ENCODE measurements around the gene TATDN2.

Gene TATDN2

DNA sequence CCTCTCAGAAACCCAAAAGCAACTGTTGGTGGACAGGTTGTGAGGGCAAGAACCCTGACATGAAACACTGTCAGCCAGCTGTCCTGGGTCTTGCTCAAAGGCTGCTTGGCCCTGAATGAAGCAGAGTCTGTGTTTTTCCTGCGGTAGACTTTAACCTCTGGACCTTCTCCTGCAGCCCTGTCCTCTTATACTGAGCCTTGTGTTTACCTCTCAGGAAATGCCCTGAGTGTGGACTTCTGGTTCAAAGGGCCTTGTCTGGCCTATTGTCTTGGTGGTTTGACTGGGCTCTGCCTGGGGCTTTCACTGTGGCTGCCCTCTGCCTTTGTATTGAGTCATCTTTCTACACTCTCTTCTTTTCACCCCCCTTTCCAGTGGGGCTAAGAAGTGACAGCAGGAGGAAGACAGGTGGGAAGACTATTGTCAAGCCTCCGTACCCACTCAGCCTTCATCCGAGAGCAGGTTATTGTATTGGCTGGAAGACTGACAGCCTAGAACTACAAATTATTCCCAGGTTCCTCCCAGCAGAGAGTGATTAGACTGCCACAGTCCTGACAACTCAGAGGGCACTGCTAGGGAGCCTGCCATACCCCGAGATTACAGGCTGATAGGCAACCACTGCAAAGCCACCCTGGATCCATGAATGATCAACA, 69.2 kb downstream of the TATDN2 start:
- ChIA-PET CTCF (no interaction called here), POLR2A (interaction anchor here (0.6 kb wide), 1 partner anchor 154 kb away, joined by 3 read pairs; no protein-coding TSS in a partner anchor)
- no peak for DNase-seq (ENCODE audit: extremely low spot score)

DNA sequence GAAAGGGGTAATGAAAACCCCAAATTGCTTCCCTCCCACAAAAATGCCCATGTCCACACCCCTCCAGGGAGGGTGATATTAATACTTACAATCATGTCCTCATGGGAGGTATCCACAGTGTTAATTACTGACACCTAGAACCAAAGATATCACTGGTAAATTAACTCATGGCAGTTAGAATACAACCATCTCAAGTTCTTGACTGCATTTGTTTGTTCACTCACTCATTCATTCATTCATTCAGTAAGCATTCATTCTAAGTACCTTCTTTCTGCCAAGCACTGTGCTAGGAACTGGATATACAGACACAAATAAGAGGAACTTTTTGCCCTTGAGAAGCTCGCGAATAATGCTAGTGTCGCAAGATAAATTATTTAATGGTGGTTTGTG, 69.7 kb downstream of the TATDN2 start:
- ChIA-PET POLR2A (no interaction called here), CTCF (no interaction called here)
- no peak for DNase-seq (ENCODE audit: extremely low spot score)
- TF ChIP-seq ARNT (IDR thresholded peaks at IDR 0.05) (no peak), CTBP1 (IDR thresholded peaks at IDR 0.05; ENCODE audit: borderline replicate concordance) (no peak), FOXK2 (IDR thresholded peaks at IDR 0.05) (no peak), ZNF384 (IDR thresholded peaks at IDR 0.05) (no peak), LEF1 (IDR thresholded peaks at IDR 0.05; ENCODE audit: borderline replicate concordance) (no peak), L3MBTL2 (conservative IDR thresholded peaks at IDR 0.05) (no peak), TARDBP (IDR thresholded peaks at IDR 0.05) (no peak), NFRKB (IDR thresholded peaks at IDR 0.05) (no peak), HDGF (IDR thresholded peaks at IDR 0.05; ENCODE audit: borderline replicate concordance) (no peak), BHLHE40 (IDR thresholded peaks at IDR 0.05; ENCODE audit: borderline replicate concordance) (no peak), SUZ12 (IDR thresholded peaks at IDR 0.05) (no peak), FOXA1 (IDR thresholded peaks at IDR 0.05) (no peak), FOXM1 (IDR thresholded peaks at IDR 0.05; ENCODE audit: borderline replicate concordance) (no peak), ELF4 (IDR thresholded peaks at IDR 0.05) (no peak), SP1 (IDR thresholded peaks at IDR 0.05) (no peak)
- TF ChIP-seq, protein P1, sequence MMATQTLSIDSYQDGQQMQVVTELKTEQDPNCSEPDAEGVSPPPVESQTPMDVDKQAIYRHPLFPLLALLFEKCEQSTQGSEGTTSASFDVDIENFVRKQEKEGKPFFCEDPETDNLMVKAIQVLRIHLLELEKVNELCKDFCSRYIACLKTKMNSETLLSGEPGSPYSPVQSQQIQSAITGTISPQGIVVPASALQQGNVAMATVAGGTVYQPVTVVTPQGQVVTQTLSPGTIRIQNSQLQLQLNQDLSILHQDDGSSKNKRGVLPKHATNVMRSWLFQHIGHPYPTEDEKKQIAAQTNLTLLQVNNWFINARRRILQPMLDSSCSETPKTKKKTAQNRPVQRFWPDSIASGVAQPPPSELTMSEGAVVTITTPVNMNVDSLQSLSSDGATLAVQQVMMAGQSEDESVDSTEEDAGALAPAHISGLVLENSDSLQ (IDR thresholded peaks at IDR 0.05): no peak

More for the DNA sequence above, 69.2 kb downstream of the TATDN2 start:
- no peak for TF ChIP-seq NFRKB (IDR thresholded peaks at IDR 0.05)
- no peak for TF ChIP-seq ZNF384 (IDR thresholded peaks at IDR 0.05)
- no peak for TF ChIP-seq FOXA1 (IDR thresholded peaks at IDR 0.05)
- TF ChIP-seq SP1 (IDR thresholded peaks at IDR 0.05): no peak
- TF ChIP-seq LEF1 (IDR thresholded peaks at IDR 0.05; ENCODE audit: borderline replicate concordance): no peak

DNA sequence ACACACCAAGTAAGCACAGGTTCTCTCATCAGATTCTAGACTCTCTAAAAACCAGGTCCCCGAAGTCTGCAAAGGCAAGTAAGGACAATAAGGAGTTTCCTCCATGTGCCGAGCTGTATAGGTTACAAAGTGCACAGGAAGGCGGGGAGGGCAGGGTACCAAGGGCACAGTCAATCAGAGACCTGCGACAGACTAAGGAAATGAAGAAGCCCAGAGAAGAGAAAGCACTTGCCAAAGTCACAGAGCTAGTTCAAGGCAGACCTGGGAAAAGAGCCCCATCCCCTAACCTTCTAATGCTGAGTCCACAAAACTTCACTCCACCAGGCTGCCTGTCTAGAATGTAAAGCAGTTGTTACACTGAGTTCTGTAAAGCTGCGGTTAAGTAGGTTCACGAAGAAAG, 71.0 kb downstream of the TATDN2 start:
- CTCF ChIA-PET: interaction anchor here (0.6 kb wide), 1 partner anchor 194 kb away, joined by 3 read pairs; no protein-coding TSS in a partner anchor
- DNase-seq (ENCODE audit: extremely low spot score): no peak
- TF ChIP-seq, protein P1 (IDR thresholded peaks at IDR 0.05): no peak
- TF ChIP-seq LEF1 (IDR thresholded peaks at IDR 0.05; ENCODE audit: borderline replicate concordance): no peak
- TF ChIP-seq SUZ12 (IDR thresholded peaks at IDR 0.05): no peak
- TF ChIP-seq ELF4 (IDR thresholded peaks at IDR 0.05): no peak
- no peak for TF ChIP-seq SP1 (IDR thresholded peaks at IDR 0.05)
- no peak for TF ChIP-seq FOXA1 (IDR thresholded peaks at IDR 0.05)
- no peak for TF ChIP-seq ARNT (IDR thresholded peaks at IDR 0.05)
- TF ChIP-seq CTBP1 (IDR thresholded peaks at IDR 0.05; ENCODE audit: borderline replicate concordance): no peak
- no peak for TF ChIP-seq BHLHE40 (IDR thresholded peaks at IDR 0.05; ENCODE audit: borderline replicate concordance)
- no peak for TF ChIP-seq TARDBP (IDR thresholded peaks at IDR 0.05)
- no peak for TF ChIP-seq FOXM1 (IDR thresholded peaks at IDR 0.05; ENCODE audit: borderline replicate concordance)
- TF ChIP-seq NFRKB (IDR thresholded peaks at IDR 0.05): no peak
- no peak for TF ChIP-seq HDGF (IDR thresholded peaks at IDR 0.05; ENCODE audit: borderline replicate concordance)
- TF ChIP-seq L3MBTL2 (conservative IDR thresholded peaks at IDR 0.05): no peak
- no peak for TF ChIP-seq ZNF384 (IDR thresholded peaks at IDR 0.05)
- no peak for TF ChIP-seq FOXK2 (IDR thresholded peaks at IDR 0.05)
- POLR2A ChIA-PET: no interaction called here

DNA sequence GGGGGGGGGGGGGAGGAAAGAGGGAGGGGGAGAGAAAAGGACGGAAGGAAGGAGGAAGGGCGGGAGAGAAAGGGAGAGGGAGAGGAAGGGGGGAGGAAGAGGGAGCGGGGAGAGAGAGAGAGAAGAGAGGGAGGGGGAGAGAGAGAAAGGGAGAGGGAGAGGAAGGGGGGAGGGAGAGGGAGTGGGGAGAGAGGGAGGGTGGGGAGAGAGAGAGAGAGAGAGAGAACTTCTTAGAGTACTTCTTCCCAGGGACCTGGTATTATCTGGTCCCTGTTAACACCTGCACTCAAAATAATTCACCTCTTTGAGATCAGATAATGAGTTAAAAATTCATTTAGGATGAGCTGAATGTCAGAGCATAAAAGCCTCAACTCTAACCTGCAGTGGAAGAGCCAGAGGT, 71.5 kb downstream of the TATDN2 start:
- POLR2A ChIA-PET: interaction anchor here (1.1 kb wide), 1 partner anchor 16 kb away, joined by 4 read pairs; no protein-coding TSS in a partner anchor
- TF ChIP-seq SUZ12 (IDR thresholded peaks at IDR 0.05): no peak
- TF ChIP-seq NFRKB (IDR thresholded peaks at IDR 0.05): no peak
- no peak for TF ChIP-seq ELF4 (IDR thresholded peaks at IDR 0.05)
- no peak for TF ChIP-seq BHLHE40 (IDR thresholded peaks at IDR 0.05; ENCODE audit: borderline replicate concordance)
- TF ChIP-seq FOXA1 (IDR thresholded peaks at IDR 0.05): no peak
- TF ChIP-seq, protein P1 (IDR thresholded peaks at IDR 0.05): no peak
- TF ChIP-seq L3MBTL2 (conservative IDR thresholded peaks at IDR 0.05): no peak
- no peak for TF ChIP-seq SP1 (IDR thresholded peaks at IDR 0.05)
- no peak for TF ChIP-seq LEF1 (IDR thresholded peaks at IDR 0.05; ENCODE audit: borderline replicate concordance)
- no peak for TF ChIP-seq FOXM1 (IDR thresholded peaks at IDR 0.05; ENCODE audit: borderline replicate concordance)
- no peak for TF ChIP-seq ARNT (IDR thresholded peaks at IDR 0.05)
- TF ChIP-seq ZNF384 (IDR thresholded peaks at IDR 0.05): no peak
- TF ChIP-seq CTBP1 (IDR thresholded peaks at IDR 0.05; ENCODE audit: borderline replicate concordance): no peak
- TF ChIP-seq FOXK2 (IDR thresholded peaks at IDR 0.05): no peak
- CTCF ChIA-PET: no interaction called here

DNA sequence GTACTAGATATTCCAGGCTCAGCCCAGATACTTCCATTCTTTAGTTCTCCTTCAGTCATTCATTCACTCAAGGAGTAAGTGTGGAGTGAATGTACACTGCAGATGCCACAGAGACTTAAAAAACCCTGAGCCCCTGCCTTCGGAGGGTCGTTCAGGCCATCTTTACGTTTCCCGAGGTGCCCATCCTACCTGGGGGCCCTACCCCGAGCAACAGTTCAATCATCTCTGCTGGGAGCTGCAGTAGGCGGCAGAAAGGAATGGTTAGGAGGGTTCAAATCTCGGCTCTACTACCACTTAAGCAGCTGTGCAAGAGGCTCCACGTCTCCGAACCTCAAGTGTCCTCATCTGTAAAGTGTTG, 72.0 kb downstream of the TATDN2 start:
- ChIA-PET CTCF (no interaction called here), POLR2A (interaction anchor here (0.8 to 1.4 kb wide), 7 partner anchors 11 to 476 kb away, joined by 3 to 5 read pairs (median 3); partner anchors contain the start of genes GHRL and TATDN2)
- no peak for DNase-seq (ENCODE audit: extremely low spot score)
- no peak for TF ChIP-seq ZNF384 (IDR thresholded peaks at IDR 0.05)
- TF ChIP-seq, protein P1 (IDR thresholded peaks at IDR 0.05): no peak
- TF ChIP-seq SUZ12 (IDR thresholded peaks at IDR 0.05): no peak
- no peak for TF ChIP-seq FOXK2 (IDR thresholded peaks at IDR 0.05)
- TF ChIP-seq FOXA1 (IDR thresholded peaks at IDR 0.05): no peak
- TF ChIP-seq BHLHE40 (IDR thresholded peaks at IDR 0.05; ENCODE audit: borderline replicate concordance): no peak
- no peak for TF ChIP-seq L3MBTL2 (conservative IDR thresholded peaks at IDR 0.05)
- no peak for TF ChIP-seq CTBP1 (IDR thresholded peaks at IDR 0.05; ENCODE audit: borderline replicate concordance)

More for the DNA sequence above, 71.5 kb downstream of the TATDN2 start:
- DNase-seq (ENCODE audit: extremely low spot score): no peak

Data from HEK293T (cell line).